ENCODE data around the gene KIAA1217. TPM values are rescaled to one million over a fixed set of nuclear protein-coding genes. Genes with fewer than 3 reads are reported as not detected.

KIAA1217 gene
- total RNA-seq, 1 experiment from 2014 or later, result 1.1 TPM

DNA sequence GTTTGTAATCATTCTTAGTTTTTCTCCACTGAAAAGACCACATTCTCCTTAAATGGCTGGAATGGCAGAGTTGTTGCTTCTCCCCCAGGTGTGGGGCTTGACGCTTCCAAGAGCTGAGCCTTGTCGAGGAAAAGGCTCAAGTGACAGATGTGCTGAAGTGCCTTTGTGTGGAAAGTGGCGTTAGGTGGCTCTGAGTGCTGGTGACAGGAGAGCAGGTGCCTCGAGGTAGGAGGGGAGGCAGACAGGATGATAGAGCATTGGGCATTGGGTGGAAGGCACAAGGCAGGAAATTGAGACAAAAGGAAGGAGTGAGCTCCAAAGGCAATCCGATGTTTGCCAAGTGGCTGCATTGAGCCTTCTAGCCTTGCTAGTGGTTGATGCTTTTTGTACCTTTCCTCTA lies 6.7 kb downstream of the KIAA1217 start:
- no peak for DNase-seq (ENCODE audit: low read depth in 1 of 2, low spot score in 2 of 2)
- Histone ChIP-seq H3K9me3 (replicated peaks) (no peaks in the 10 kb centered on the region), H3K27ac (no peak overlapping the region)

DNA sequence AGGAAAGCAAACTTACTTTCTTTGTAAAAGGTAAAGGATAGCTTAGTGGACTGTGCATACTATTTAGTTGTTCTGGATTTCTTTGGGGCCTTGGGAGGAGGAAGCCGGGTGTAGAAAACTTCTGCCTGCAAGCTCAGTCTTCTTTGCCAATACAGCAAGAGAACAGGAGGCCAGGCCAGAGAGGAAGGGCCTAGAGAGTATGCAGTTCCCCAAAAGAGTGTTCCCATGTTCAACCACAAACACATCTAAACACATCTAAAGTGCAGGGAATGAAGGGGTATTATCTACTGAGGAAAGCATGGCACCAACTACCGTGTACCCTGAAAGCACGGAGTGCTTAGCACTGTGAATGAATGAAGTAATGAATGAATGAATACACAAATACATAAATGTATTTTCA lies 11.0 kb downstream of the KIAA1217 start:
- Histone ChIP-seq H3K4me1 (replicated peaks) (no peaks in the 10 kb centered on the region), H3K9me3 (replicated peaks) (no peaks in the 10 kb centered on the region), H3K4me3 (no peak overlapping the region), H3K36me3 (no peaks in the 10 kb centered on the region), H3K27me3 (replicated peaks) (no peaks in the 10 kb centered on the region), H3K27ac (no peak overlapping the region)
- no peak for DNase-seq (ENCODE audit: low read depth in 1 of 2, low spot score in 2 of 2)

More for the DNA sequence above, 6.7 kb downstream of the KIAA1217 start:
- Histone ChIP-seq H3K36me3 (no peaks in the 10 kb centered on the region), H3K27me3 (replicated peaks) (no peaks in the 10 kb centered on the region), H3K4me1 (replicated peaks) (peaks cover 1% of the 10 kb centered on the region; the same call in 1 of the 2 replicates), H3K4me3 (no peak overlapping the region)

GRCh38 chr10:24223341-24223740 lies 14.4 kb downstream of the KIAA1217 start:
- Histone ChIP-seq H3K4me1 (replicated peaks) (no peaks in the 10 kb centered on the region), H3K27me3 (replicated peaks) (no peaks in the 10 kb centered on the region), H3K4me3 (no peak overlapping the region), H3K36me3 (no peaks in the 10 kb centered on the region), H3K9me3 (replicated peaks) (no peaks in the 10 kb centered on the region), H3K27ac (no peak overlapping the region)
- DNase-seq (ENCODE audit: low read depth in 1 of 2, low spot score in 2 of 2), result no peak

GRCh38 chr10:24223953-24224352 lies 15.0 kb downstream of the KIAA1217 start:
- no peaks in the 10 kb centered on the region for H3K36me3 ChIP-seq
- H3K4me3 ChIP-seq, result no peak overlapping the region
- no peak for DNase-seq (ENCODE audit: low read depth in 1 of 2, low spot score in 2 of 2)
- H3K27me3 ChIP-seq (replicated peaks), result no peaks in the 10 kb centered on the region
- H3K4me1 ChIP-seq (replicated peaks), result no peaks in the 10 kb centered on the region
- no peak overlapping the region for H3K27ac ChIP-seq
- no peaks in the 10 kb centered on the region for H3K9me3 ChIP-seq (replicated peaks)

- no peak for DNase-seq (ENCODE audit: low read depth in 1 of 2, low spot score in 2 of 2)
- Histone ChIP-seq H3K4me1 (replicated peaks) (no peaks in the 10 kb centered on the region), H3K9me3 (replicated peaks) (no peaks in the 10 kb centered on the region), H3K36me3 (no peaks in the 10 kb centered on the region), H3K27ac (no peak overlapping the region), H3K4me3 (no peak overlapping the region), H3K27me3 (replicated peaks) (no peaks in the 10 kb centered on the region)
Measured at GRCh38 chr10:24228642-24229041, 19.7 kb downstream of the KIAA1217 start.

DNA sequence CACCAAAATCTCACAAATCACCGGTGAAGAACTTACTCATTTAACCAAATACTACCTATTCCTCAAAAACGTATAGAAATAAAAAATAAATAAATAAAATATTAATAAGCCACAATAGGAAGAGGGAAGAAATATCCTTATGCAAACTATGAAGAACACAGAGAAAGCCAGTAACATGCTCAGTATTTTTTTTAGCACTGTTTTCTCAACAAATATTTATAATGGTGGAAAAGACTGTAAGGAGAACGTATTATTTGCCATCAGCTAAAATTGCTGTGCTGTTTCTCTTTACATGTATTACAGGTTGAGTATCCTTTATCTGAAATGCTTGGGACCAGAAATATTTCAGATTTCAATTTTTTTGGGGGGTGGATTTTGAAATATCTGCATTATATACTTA lies 21.0 kb downstream of the KIAA1217 start:
- Histone ChIP-seq H3K9me3 (replicated peaks) (no peaks in the 10 kb centered on the region), H3K36me3 (no peaks in the 10 kb centered on the region), H3K27ac (no peak overlapping the region), H3K27me3 (replicated peaks) (no peaks in the 10 kb centered on the region), H3K4me3 (no peak overlapping the region), H3K4me1 (replicated peaks) (no peaks in the 10 kb centered on the region)
- DNase-seq (ENCODE audit: low read depth in 1 of 2, low spot score in 2 of 2), result no peak

DNA sequence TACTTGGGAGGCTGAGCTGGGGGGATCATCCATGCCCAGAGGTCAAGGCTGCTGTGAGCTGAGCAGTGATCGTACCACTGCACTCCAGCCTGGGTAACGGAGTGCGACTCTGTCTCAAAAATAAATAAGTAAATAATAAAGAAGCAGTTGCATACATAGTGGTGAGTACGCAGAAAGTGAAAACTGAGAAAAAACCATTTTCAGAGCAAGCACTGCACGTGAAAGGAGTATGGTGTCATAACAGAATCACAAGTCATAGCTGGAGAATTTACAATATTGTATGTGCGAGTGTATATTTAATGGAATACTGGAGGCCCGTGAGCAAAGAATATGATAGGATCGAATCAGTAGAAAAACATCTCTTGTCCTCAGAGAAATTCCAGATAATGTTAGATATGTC lies 22.3 kb downstream of the KIAA1217 start:
- no peak overlapping the region for H3K4me3 ChIP-seq
- H3K36me3 ChIP-seq, result no peaks in the 10 kb centered on the region
- no peaks in the 10 kb centered on the region for H3K4me1 ChIP-seq (replicated peaks)
- DNase-seq (ENCODE audit: low read depth in 1 of 2, low spot score in 2 of 2), result no peak
- H3K27me3 ChIP-seq (replicated peaks), result no peaks in the 10 kb centered on the region
- H3K9me3 ChIP-seq (replicated peaks), result no peaks in the 10 kb centered on the region
- H3K27ac ChIP-seq, result no peak overlapping the region

GRCh38 chr10:24234784-24235183 lies 25.8 kb downstream of the KIAA1217 start:
- Histone ChIP-seq H3K27ac (no peak overlapping the region), H3K27me3 (replicated peaks) (no peaks in the 10 kb centered on the region), H3K4me1 (replicated peaks) (no peaks in the 10 kb centered on the region)

GRCh38 chr10:24235471-24235870 lies 26.5 kb downstream of the KIAA1217 start:
- Histone ChIP-seq H3K4me3 (no peak overlapping the region), H3K36me3 (no peaks in the 10 kb centered on the region), H3K27ac (no peak overlapping the region), H3K4me1 (replicated peaks) (no peaks in the 10 kb centered on the region), H3K27me3 (replicated peaks) (no peaks in the 10 kb centered on the region), H3K9me3 (replicated peaks) (no peaks in the 10 kb centered on the region)
- DNase-seq (ENCODE audit: low read depth in 1 of 2, low spot score in 2 of 2), result no peak

More at GRCh38 chr10:24234784-24235183, 25.8 kb downstream of the KIAA1217 start:
- no peak for DNase-seq (ENCODE audit: low read depth in 1 of 2, low spot score in 2 of 2)
- H3K9me3 ChIP-seq (replicated peaks), result no peaks in the 10 kb centered on the region
- no peaks in the 10 kb centered on the region for H3K36me3 ChIP-seq
- no peak overlapping the region for H3K4me3 ChIP-seq

DNA sequence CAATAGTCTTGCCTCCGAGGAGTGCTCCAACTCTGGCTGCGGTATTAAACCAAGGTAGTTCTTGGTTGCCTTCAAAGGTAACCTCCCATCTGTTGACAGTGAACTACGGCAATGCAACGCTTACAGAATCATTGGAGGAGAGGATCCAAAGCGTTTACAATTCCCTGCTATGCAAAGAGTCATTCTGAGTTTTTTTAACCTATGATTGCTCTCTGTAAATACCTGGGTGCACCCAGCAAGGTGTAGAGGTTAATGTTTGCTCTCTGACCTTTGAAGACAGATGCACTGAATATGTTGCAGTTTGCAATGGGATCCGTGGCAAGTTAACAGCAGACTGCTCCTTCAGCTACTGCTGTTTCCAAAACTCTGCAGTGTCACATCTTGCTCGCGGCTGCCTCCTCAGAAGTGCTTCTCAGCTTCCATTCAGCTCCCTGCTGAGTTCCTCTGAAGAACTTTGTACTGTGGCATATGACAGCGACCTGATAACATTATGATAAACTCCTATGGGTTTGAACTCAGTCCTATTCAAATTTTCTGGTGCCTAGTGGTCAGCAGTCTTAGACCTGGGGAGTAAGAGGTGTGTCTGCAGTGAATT lies 29.0 kb downstream of the KIAA1217 start:
- H3K36me3 ChIP-seq, result no peaks in the 10 kb centered on the region
- H3K9me3 ChIP-seq (replicated peaks), result no peaks in the 10 kb centered on the region
- no peaks in the 10 kb centered on the region for H3K27me3 ChIP-seq (replicated peaks)
- H3K4me1 ChIP-seq (replicated peaks), result no peaks in the 10 kb centered on the region
- H3K27ac ChIP-seq, result no peak overlapping the region
- no peak for DNase-seq (ENCODE audit: low read depth in 1 of 2, low spot score in 2 of 2)
- no peak overlapping the region for H3K4me3 ChIP-seq

- H3K27me3 ChIP-seq (replicated peaks), result no peaks in the 10 kb centered on the region
- H3K27ac ChIP-seq, result no peak overlapping the region
- H3K4me1 ChIP-seq (replicated peaks), result no peaks in the 10 kb centered on the region
- H3K4me3 ChIP-seq, result no peak overlapping the region
- DNase-seq (ENCODE audit: low read depth in 1 of 2, low spot score in 2 of 2), result no peak
- H3K36me3 ChIP-seq, result no peaks in the 10 kb centered on the region
- no peaks in the 10 kb centered on the region for H3K9me3 ChIP-seq (replicated peaks)
Measured at GRCh38 chr10:24238519-24239247, 29.7 kb downstream of the KIAA1217 start.

DNA sequence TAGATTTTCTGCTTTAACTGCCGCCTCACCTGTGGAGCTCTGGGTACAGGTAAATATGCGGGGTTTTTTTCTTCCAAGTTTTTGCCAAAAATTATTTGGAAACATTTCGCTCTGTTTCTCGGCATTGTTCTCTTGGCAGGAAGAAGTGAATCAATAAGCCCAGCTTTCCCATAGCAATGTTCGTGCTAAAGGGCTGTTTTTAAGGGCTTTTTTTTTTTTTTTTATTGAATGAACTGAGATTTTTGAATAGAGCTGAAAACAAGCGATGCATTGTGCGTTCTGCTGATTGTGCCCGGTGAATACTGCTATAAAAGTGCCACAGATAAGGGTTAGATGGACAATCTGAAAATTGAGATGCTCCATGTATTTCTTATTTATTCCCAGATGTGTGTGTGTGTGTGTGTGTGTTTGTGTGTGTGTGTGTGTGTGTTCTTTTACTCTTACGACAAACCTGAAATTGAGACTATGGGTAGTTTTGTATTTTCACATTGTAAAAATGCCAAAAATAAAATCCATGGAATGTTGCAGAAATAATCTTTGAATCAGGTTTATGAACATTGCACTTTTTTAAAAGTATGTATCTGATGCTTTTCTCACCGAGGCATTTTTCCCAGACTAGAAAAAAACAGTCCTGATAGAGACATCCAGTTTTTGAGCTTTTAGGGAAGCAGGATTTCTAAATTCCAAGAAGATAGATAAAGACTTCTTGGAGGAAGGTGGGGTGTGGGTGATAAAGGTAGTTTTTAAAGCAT lies 30.5 kb downstream of the KIAA1217 start:
- Histone ChIP-seq H3K9me3 (replicated peaks) (no peaks in the 10 kb centered on the region), H3K4me3 (no peak overlapping the region), H3K27me3 (replicated peaks) (no peaks in the 10 kb centered on the region), H3K36me3 (no peaks in the 10 kb centered on the region), H3K27ac (no peak overlapping the region), H3K4me1 (replicated peaks) (no peaks in the 10 kb centered on the region)
- DNase-seq (ENCODE audit: low read depth in 1 of 2, low spot score in 2 of 2), result no peak

- no peaks in the 10 kb centered on the region for H3K9me3 ChIP-seq (replicated peaks)
- H3K27ac ChIP-seq, result no peak overlapping the region
- H3K4me3 ChIP-seq, result no peak overlapping the region
- no peaks in the 10 kb centered on the region for H3K4me1 ChIP-seq (replicated peaks)
- no peak for DNase-seq (ENCODE audit: low read depth in 1 of 2, low spot score in 2 of 2)
- H3K27me3 ChIP-seq (replicated peaks), result no peaks in the 10 kb centered on the region
- no peaks in the 10 kb centered on the region for H3K36me3 ChIP-seq
Measured at GRCh38 chr10:24240041-24240751, 31.3 kb downstream of the KIAA1217 start.

Measured in SJSA1 (cell line).